CD4-positive, alpha-beta memory T cell (primary cell): ENCODE measurements around the gene SETBP1. TPM values are rescaled to one million over a fixed set of nuclear protein-coding genes. Genes with fewer than 3 reads are reported as not detected.
A peak's percentile ranks its signal among the peaks of the same experiment; 100 is the strongest.

Experiments used
- CTCF ChIA-PET: fragments of 350-600 bp; sonication (Branson Sonifier 250); formaldehyde crosslinking; loops from one replicate; lab custom pipeline; 2021; ENCODE audit warnings: inconsistent platforms; ENCODE audit not compliant: partially characterized antibody; lab: Charles Lee
- POLR2A ChIA-PET: fragments of 350-600 bp; sonication (Branson Sonifier 250); formaldehyde crosslinking; loops from one replicate; lab custom pipeline; 2021; ENCODE audit not compliant: partially characterized antibody; lab: Charles Lee
- DNase-seq, 5 donors: peaks; one replicate each; pipeline versions ENCODE4 v3.0.0 to v3.0.0-alpha.2; 2020 to 2022; ENCODE audit warnings: mixed read lengths in 1 of 5
- H3K27ac ChIP-seq: one replicate; pipeline ENCODE4 v1.7.0; 2013; ENCODE audit warnings: low read depth, low read length
- H3K27me3 ChIP-seq: 2 replicates; pipeline ENCODE4 v1.7.0; 2013; ENCODE audit warnings: mild to moderate bottlenecking, low read length, moderate library complexity; ENCODE audit not compliant: insufficient read depth
- H3K36me3 ChIP-seq: 2 replicates; pipeline ENCODE4 v1.7.0; 2013; ENCODE audit warnings: mild to moderate bottlenecking, low read length, moderate library complexity; ENCODE audit not compliant: insufficient read depth
- H3K4me1 ChIP-seq: 2 replicates; pipeline ENCODE4 v1.7.0; 2013; ENCODE audit warnings: mild to moderate bottlenecking, low read length, moderate library complexity; ENCODE audit not compliant: insufficient read depth
- H3K4me3 ChIP-seq, 2 donors: one replicate each; pipeline ENCODE4 v1.7.0; 2013; ENCODE audit warnings: low read length in 2 of 2, mild to moderate bottlenecking in 1 of 2
- H3K9me3 ChIP-seq, 2 donors: one replicate each; pipeline ENCODE4 v1.7.0; 2013; ENCODE audit warnings: low read length in 2 of 2, control low read depth in 1 of 2; ENCODE audit not compliant: control insufficient read depth in 1 of 2
- H3K27ac Mint-ChIP-seq, 7 donors: one replicate each; pipeline ENCODE4 v1.8.0; 2020 to 2021; ENCODE audit warnings: mixed read lengths in 7 of 7, mild to moderate bottlenecking in 6 of 7, inconsistent platforms in 3 of 7, moderate library complexity in 3 of 7
- H3K27me3 Mint-ChIP-seq, 2 donors: one replicate each; pipeline ENCODE4 v1.8.0; 2020 to 2021; ENCODE audit warnings: mixed read lengths in 2 of 2
- H3K36me3 Mint-ChIP-seq, 2 donors: one replicate each; pipeline ENCODE4 v1.8.0; 2020 to 2021; ENCODE audit warnings: mixed read lengths in 2 of 2, inconsistent platforms in 1 of 2, mild to moderate bottlenecking in 1 of 2
- H3K4me1 Mint-ChIP-seq, 4 donors: one replicate each; pipeline ENCODE4 v1.8.0; 2020 to 2021; ENCODE audit warnings: mixed read lengths in 4 of 4, mild to moderate bottlenecking in 1 of 4
- H3K4me3 Mint-ChIP-seq, 8 donors: one replicate each; pipeline ENCODE4 v1.8.0; 2020 to 2021; ENCODE audit warnings: mixed read lengths in 8 of 8, mild to moderate bottlenecking in 7 of 8, moderate library complexity in 6 of 8, inconsistent platforms in 3 of 8
- H3K9me3 Mint-ChIP-seq, 8 donors: one replicate each; pipeline ENCODE4 v1.8.0; 2020 to 2021; ENCODE audit warnings: mixed read lengths in 8 of 8, mild to moderate bottlenecking in 5 of 8, inconsistent platforms in 3 of 8, moderate library complexity in 1 of 8
- intact Hi-C: fragments of 100-400 bp; cut with micrococcal nuclease; formaldehyde crosslinking; loops from one replicate; pipeline ENCODE4 v1.15.1; 2023
- polyA plus RNA-seq, 2 donors: library from polyadenylated mRNA; unstranded; fragments of 300-500 nt; fragmentation: Illumina TruSeq; gene quantifications; one replicate each; pipeline ENCODE4 v1.2.3, GENCODE V29; 2021
- total RNA-seq, 2 experiments: library from RNA; stranded (reverse); gene quantifications; one replicate each; pipeline ENCODE4 v1.2.3, GENCODE V29; 2021

SETBP1 gene
- total and polyA plus RNA-seq, 4 experiments from 2014 or later = 0.03 to 0.21 (median 0.09) TPM; not detected in 1

DNA sequence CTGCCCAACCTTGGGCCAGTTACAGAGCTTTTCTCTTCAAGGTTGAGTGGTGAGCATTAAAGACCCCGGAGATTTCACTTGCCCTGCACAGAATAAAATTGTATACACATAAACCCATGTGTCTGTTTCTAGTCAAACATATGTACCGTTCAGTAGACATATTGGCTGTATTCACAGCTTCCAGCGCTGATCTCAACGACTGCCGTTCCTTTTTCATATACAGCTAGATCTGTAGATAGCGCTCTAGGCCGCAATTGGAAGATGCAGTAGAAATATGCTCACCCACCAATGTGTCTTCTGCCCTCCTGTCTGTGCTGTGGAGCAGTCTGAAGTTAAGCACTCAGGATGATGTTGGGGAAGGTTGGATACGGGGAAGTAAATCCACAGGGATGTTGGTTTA, 317.7 kb downstream of the SETBP1 start:
- no peak overlapping the region for H3K27ac Mint-ChIP-seq
- Histone ChIP-seq H3K27me3 (no peaks in the 10 kb centered on the region), H3K27ac (no peak overlapping the region), H3K4me1 (no peaks in the 10 kb centered on the region), H3K36me3 (no peaks in the 10 kb centered on the region), H3K4me3 (no peak overlapping the region), H3K9me3 (no peaks in the 10 kb centered on the region)
- POLR2A ChIA-PET = no interaction called here
- H3K4me3 Mint-ChIP-seq = no peak overlapping the region
- no peaks in the 10 kb centered on the region for H3K36me3 Mint-ChIP-seq
- CTCF ChIA-PET = no interaction called here
- DNase-seq = no peak
- no peaks in the 10 kb centered on the region for H3K4me1 Mint-ChIP-seq
- no peaks in the 10 kb centered on the region for H3K27me3 Mint-ChIP-seq
- H3K9me3 Mint-ChIP-seq = peaks cover 0 to 11% (median 3%) of the 10 kb centered on the region in 8 donors
- intact Hi-C loops = no loop called here

DNA sequence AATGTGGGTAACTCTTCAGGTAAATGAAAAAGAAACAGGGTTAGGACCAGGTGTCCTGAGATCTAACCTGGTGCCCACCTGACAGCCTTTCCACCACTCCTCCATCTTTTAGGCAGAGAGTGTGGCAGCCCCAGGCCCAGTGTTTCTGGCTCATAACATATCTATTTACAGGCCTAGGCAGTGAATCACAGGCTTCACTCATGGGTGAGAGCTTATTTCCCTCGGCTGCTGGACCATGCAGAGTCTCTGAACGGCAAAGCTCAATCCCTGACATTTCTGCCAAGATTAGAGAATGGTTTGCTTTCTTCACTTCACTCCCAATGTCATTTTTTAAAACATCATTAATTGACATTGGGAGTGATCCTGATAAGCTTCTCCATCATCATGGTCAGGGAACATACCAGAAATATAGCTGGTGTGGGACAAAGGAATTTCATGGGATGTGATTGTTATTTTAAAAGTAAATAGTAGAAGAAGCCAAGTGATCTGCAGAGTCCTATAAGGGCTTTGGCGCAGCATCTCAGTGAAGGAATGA, 323.9 kb downstream of the SETBP1 start:
- Histone ChIP-seq H3K4me1 (peaks cover 6% of the 10 kb centered on the region), H3K27me3 (no peaks in the 10 kb centered on the region), H3K9me3 (no peaks in the 10 kb centered on the region), H3K36me3 (no peaks in the 10 kb centered on the region), H3K27ac (no peak overlapping the region), H3K4me3 (no peak overlapping the region)
- POLR2A ChIA-PET = no interaction called here
- Mint-ChIP-seq H3K27ac (no peak overlapping the region), H3K9me3 (peaks cover 0 to 1% (median 0%) of the 10 kb centered on the region in 8 donors), H3K4me3 (no peak overlapping the region), H3K4me1 (peaks cover 5 to 9% (median 7%) of the 10 kb centered on the region in 4 donors), H3K36me3 (no peaks in the 10 kb centered on the region), H3K27me3 (peaks cover 0 to 2% of the 10 kb centered on the region in 2 donors)
- CTCF ChIA-PET = no interaction called here
- DNase-seq = no peak
- intact Hi-C loops = no loop called here

DNA sequence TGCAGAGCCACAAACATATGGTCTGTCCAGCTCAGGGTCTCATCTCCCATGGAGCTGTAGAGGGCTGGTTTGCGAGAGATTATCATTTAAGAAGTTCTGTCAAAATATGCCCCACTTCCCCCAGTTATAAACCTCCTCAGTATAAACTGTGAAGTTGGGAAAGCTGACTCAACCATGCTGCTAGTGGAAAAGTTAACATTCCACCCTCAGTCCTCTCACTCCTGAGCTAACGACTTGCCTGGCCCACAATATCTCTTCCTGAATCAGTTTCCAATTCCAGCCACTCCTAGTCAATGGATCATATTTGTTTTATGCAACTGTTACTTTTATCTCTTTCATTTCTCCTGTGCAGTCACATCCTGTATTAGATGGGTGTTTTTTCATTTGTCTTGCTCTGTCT, 326.2 kb downstream of the SETBP1 start:
- no peak for DNase-seq
- peaks cover 6% of the 10 kb centered on the region for H3K4me1 ChIP-seq
- Mint-ChIP-seq H3K4me1 (peaks cover 5 to 13% (median 9%) of the 10 kb centered on the region in 4 donors), H3K36me3 (no peaks in the 10 kb centered on the region), H3K4me3 (no peak overlapping the region), H3K9me3 (peaks cover 0 to 1% (median 0%) of the 10 kb centered on the region in 8 donors), H3K27me3 (peaks cover 0 to 2% of the 10 kb centered on the region in 2 donors), H3K27ac (no peak overlapping the region)
- no peak overlapping the region for H3K4me3 ChIP-seq
- intact Hi-C loops = no loop called here
- no peaks in the 10 kb centered on the region for H3K36me3 ChIP-seq
- no peaks in the 10 kb centered on the region for H3K9me3 ChIP-seq
- H3K27me3 ChIP-seq = no peaks in the 10 kb centered on the region
- POLR2A ChIA-PET = no interaction called here
- CTCF ChIA-PET = no interaction called here
- H3K27ac ChIP-seq = no peak overlapping the region

DNA sequence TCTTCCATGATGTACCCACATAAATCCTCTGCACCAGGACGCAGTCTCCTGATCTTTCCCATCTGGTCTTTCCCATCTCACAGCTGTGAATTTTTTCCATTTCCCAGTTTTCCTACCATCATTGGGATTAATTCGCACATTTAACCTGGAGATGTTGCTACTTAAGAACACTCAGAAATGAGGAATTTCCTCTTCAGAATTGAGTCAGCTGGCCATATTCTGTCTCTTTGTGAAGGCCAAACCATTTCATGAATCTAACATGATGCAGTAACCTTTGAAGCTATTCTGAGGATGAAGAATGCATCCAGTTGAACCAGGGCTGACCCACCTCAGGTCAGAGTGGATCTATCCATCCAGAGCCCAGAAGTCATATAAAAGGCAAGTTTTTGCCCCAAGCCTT, 326.8 kb downstream of the SETBP1 start:
- Histone ChIP-seq H3K4me3 (no peak overlapping the region), H3K36me3 (no peaks in the 10 kb centered on the region), H3K4me1 (peaks cover 6% of the 10 kb centered on the region), H3K9me3 (no peaks in the 10 kb centered on the region), H3K27ac (no peak overlapping the region), H3K27me3 (no peaks in the 10 kb centered on the region)
- Mint-ChIP-seq H3K36me3 (no peaks in the 10 kb centered on the region), H3K4me3 (no peak overlapping the region), H3K4me1 (peaks cover 5 to 13% (median 9%) of the 10 kb centered on the region in 4 donors), H3K9me3 (peaks cover 0 to 1% (median 0%) of the 10 kb centered on the region in 8 donors), H3K27me3 (peaks cover 0 to 2% of the 10 kb centered on the region in 2 donors), H3K27ac (no peak overlapping the region)
- intact Hi-C loops = no loop called here
- DNase-seq = no peak
- CTCF ChIA-PET = no interaction called here
- POLR2A ChIA-PET = no interaction called here

DNA sequence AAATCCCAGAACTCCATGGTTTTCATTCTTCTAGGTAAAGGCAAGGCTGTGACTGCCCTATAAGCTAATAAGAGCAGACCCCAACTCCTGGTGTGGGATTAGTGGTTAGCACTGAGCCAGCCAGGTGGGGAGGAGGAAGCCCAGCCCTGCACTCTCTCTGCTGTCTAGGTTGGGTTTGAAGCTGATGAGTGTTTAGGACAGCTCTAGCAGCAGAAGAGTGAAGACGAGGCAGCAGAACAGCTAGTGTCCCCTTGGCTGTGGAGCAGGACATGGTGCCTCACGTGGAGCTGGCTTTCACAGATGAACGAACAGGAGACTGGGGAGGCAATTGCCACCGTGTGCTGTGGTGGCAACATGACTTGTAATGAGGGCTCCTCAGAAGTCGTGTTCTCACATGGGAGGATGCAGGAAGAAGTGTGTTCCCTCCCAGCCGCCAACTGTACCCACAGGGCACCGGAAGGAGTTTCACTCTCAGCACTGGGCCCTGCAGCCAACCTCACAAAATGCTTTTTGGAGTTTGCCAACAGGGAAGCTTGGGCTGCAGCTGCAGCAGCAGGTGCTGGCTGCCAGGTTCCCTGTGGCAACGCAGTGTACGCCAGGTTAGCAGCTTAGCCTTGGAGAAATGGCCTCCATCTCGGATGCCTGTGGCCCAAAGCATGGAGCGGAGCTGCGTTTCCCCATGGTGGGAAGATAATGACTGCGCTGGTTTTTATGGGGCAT, 328.2 kb downstream of the SETBP1 start:
- CTCF ChIA-PET = no interaction called here
- Mint-ChIP-seq H3K9me3 (no peaks in the 10 kb centered on the region), H3K27me3 (peaks cover 0 to 2% of the 10 kb centered on the region in 2 donors), H3K4me1 (peaks cover 5 to 13% (median 9%) of the 10 kb centered on the region in 4 donors), H3K27ac (peak overlapping the region in 1 of 7 donors; percentile 34), H3K36me3 (no peaks in the 10 kb centered on the region), H3K4me3 (peak overlapping the region in 1 of 8 donors; percentile 3)
- no peak for DNase-seq
- Histone ChIP-seq H3K36me3 (no peaks in the 10 kb centered on the region), H3K27ac (no peak overlapping the region), H3K4me1 (peaks cover 6% of the 10 kb centered on the region), H3K27me3 (no peaks in the 10 kb centered on the region), H3K4me3 (no peak overlapping the region), H3K9me3 (no peaks in the 10 kb centered on the region)
- intact Hi-C loops = no loop called here
- POLR2A ChIA-PET = no interaction called here

DNA sequence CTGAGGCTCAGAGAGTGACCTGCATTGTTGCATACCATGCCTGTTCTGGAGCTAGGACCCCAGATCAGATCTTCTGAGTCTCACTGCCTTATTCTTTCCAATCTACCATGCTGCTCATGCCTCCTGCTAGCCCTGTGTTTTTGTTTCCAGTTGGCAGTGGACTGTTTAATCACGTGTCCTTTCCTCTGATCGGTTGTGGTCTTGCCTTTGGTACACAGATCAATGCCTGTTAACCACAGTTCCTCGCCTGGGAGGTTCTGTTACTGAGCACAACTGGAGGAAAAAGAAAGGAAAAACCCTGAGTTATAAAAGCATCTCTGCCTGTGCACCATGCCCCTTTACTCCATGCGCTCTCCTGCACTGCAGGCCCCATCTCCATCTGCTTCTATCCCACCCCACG, 329.1 kb downstream of the SETBP1 start:
- Mint-ChIP-seq H3K9me3 (no peaks in the 10 kb centered on the region), H3K36me3 (no peaks in the 10 kb centered on the region), H3K27me3 (peaks cover 0 to 2% of the 10 kb centered on the region in 2 donors), H3K4me1 (peaks cover 5 to 13% (median 9%) of the 10 kb centered on the region in 4 donors), H3K27ac (no peak overlapping the region), H3K4me3 (no peak overlapping the region)
- Histone ChIP-seq H3K27ac (no peak overlapping the region), H3K9me3 (no peaks in the 10 kb centered on the region), H3K4me1 (peaks cover 6% of the 10 kb centered on the region), H3K4me3 (no peak overlapping the region), H3K27me3 (no peaks in the 10 kb centered on the region), H3K36me3 (no peaks in the 10 kb centered on the region)
- POLR2A ChIA-PET = no interaction called here
- CTCF ChIA-PET = no interaction called here
- no peak for DNase-seq
- intact Hi-C loops = no loop called here

DNA sequence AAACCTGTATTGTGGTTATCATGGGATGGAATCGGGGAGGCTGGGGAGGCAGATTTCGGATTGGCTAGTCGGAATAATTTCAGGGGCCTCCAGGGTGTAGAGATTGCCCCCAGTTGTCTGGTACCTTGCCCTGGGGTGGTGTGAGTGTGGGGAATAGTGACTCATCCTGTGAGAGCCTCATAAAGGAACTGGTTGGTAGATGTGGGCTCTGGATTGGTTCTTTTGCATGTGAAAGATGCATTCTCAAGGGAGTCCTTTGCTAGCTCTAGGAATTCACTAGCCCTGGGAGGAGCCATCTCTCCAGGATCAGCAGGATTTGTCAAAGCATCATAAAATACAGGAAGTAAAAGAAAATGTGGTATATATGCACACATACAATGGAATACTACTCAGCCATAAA, 331.6 kb downstream of the SETBP1 start:
- no peaks in the 10 kb centered on the region for H3K36me3 Mint-ChIP-seq
- ChIA-PET CTCF (no interaction called here), POLR2A (no interaction called here)
- H3K4me1 ChIP-seq = peaks cover 6% of the 10 kb centered on the region
- no peak overlapping the region for H3K27ac Mint-ChIP-seq
- H3K4me3 ChIP-seq = no peak overlapping the region
- no peak overlapping the region for H3K27ac ChIP-seq
- H3K27me3 ChIP-seq = no peaks in the 10 kb centered on the region
- no peaks in the 10 kb centered on the region for H3K36me3 ChIP-seq
- H3K4me1 Mint-ChIP-seq = peaks cover 5 to 13% (median 9%) of the 10 kb centered on the region in 4 donors
- DNase-seq = no peak
- intact Hi-C loops = no loop called here
- no peaks in the 10 kb centered on the region for H3K9me3 ChIP-seq
- H3K9me3 Mint-ChIP-seq = no peaks in the 10 kb centered on the region
- no peak overlapping the region for H3K4me3 Mint-ChIP-seq
- peaks cover 0 to 3% of the 10 kb centered on the region in 2 donors for H3K27me3 Mint-ChIP-seq
